Tibial artery (tissue), 4 donors: ENCODE data around the gene ITGA6.

Experiments used
- DNase-seq, 2 donors: peaks; one replicate each; pipeline ENCODE4 v3.0.0-alpha.2; 2019
- H3K27ac ChIP-seq, 2 donors: fragments of 200-600 bp; sonication (generic) in 1 of 2; 1 replicate in 1 of 2; 2 replicates in 1 of 2; pipeline ENCODE4 v1.5.1; 2018 to 2019; ENCODE audit warnings: mild to moderate bottlenecking in 1 of 2
- H3K27me3 ChIP-seq, 2 donors: fragments of 200-600 bp; sonication (generic) in 1 of 2; one replicate each; pipeline versions ENCODE4 v1.5.1 to v1.6.0; 2016 to 2019
- H3K36me3 ChIP-seq, 3 donors: fragments of 200-600 bp; sonication (generic) in 2 of 3; one replicate each; pipeline ENCODE4 v1.5.1; 2016 to 2019; ENCODE audit warnings: mild to moderate bottlenecking in 2 of 3
- H3K4me1 ChIP-seq, 4 donors: fragments of 200-600 bp; sonication (generic) in 2 of 4; 1 replicate in 3 of 4; 2 replicates in 1 of 4; pipeline ENCODE4 v1.5.1; 2016 to 2019
- H3K4me3 ChIP-seq, 2 donors: fragments of 200-600 bp; sonication (generic) in 1 of 2; 1 replicate in 1 of 2; 2 replicates in 1 of 2; pipeline ENCODE4 v1.5.1; 2018 to 2019; ENCODE audit warnings: mild to moderate bottlenecking in 2 of 2
- H3K9me3 ChIP-seq, 3 donors: fragments of 200-600 bp; sonication (generic) in 1 of 3; one replicate each; pipeline ENCODE4 v1.5.1; 2016 to 2019
- CTCF ChIP-seq, 2 experiments: fragments of 200-600 bp in 1 of 2; fragments of 450-650 bp in 1 of 2; IDR thresholded peaks; one replicate each; pipeline ENCODE4 v1.5.1; 2017 to 2019; ENCODE audit warnings: antibody characterized with exemption in 2 of 2, mild to moderate bottlenecking in 1 of 2, moderate library complexity in 1 of 2
- intact Hi-C: fragments of 100-400 bp; cut with DNase I; formaldehyde crosslinking; loops from one replicate; pipeline ENCODE4 v1.15.0; 2023; ENCODE audit warnings: low total_unique reads

The ITGA6 gene

GRCh38 chr2:172416447-172417058 is 10.8 kb upstream of the ITGA6 start:
- H3K4me1 ChIP-seq, result no peaks in the 10 kb centered on the region
- intact Hi-C loops, result no loop called here
- no peaks in the 10 kb centered on the region for H3K9me3 ChIP-seq
- H3K27ac ChIP-seq, result no peak overlapping the region
- H3K36me3 ChIP-seq, result no peaks in the 10 kb centered on the region
- H3K4me3 ChIP-seq, result no peak overlapping the region
- TF ChIP-seq CTCF (IDR thresholded peaks at IDR 0.05), result no peak
- H3K27me3 ChIP-seq, result no peaks in the 10 kb centered on the region
- DNase-seq, result no peak

GRCh38 chr2:172420216-172420615 is 7.2 kb upstream of the ITGA6 start:
- no peak for TF ChIP-seq CTCF (IDR thresholded peaks at IDR 0.05)
- Histone ChIP-seq H3K4me3 (no peak overlapping the region), H3K27ac (no peak overlapping the region), H3K27me3 (no peaks in the 10 kb centered on the region), H3K9me3 (no peaks in the 10 kb centered on the region), H3K4me1 (no peaks in the 10 kb centered on the region), H3K36me3 (no peaks in the 10 kb centered on the region)
- DNase-seq, result no peak
- intact Hi-C loops, result no loop called here

GRCh38 chr2:172423160-172423559 is 4.2 kb upstream of the ITGA6 start:
- no peaks in the 10 kb centered on the region for H3K36me3 ChIP-seq
- H3K27me3 ChIP-seq, result no peaks in the 10 kb centered on the region
- H3K27ac ChIP-seq, result no peak overlapping the region
- no peak for TF ChIP-seq CTCF (IDR thresholded peaks at IDR 0.05)
- intact Hi-C loops, result no loop called here
- H3K9me3 ChIP-seq, result no peaks in the 10 kb centered on the region
- H3K4me1 ChIP-seq, result peaks cover 0 to 7% (median 2%) of the 10 kb centered on the region in 4 donors
- DNase-seq, result no peak
- no peak overlapping the region for H3K4me3 ChIP-seq

- Histone ChIP-seq H3K27me3 (no peaks in the 10 kb centered on the region), H3K4me1 (peaks cover 0 to 24% (median 11%) of the 10 kb centered on the region in 4 donors), H3K27ac (no peak overlapping the region), H3K36me3 (no peaks in the 10 kb centered on the region), H3K4me3 (no peak overlapping the region), H3K9me3 (no peaks in the 10 kb centered on the region)
- no peak for DNase-seq
- intact Hi-C loops, result no loop called here
- no peak for TF ChIP-seq CTCF (IDR thresholded peaks at IDR 0.05)
These were observed 2.0 kb upstream of the ITGA6 start for GRCh38 chr2:172425336-172425735.

GRCh38 chr2:172426635-172427255 is 641 bp upstream of the ITGA6 start:
- Histone ChIP-seq H3K27me3 (no peaks in the 10 kb centered on the region), H3K27ac (no peak overlapping the region), H3K4me3 (peak overlapping the region; percentile 61 to 72), H3K9me3 (no peaks in the 10 kb centered on the region), H3K36me3 (no peaks in the 10 kb centered on the region), H3K4me1 (peaks cover 0 to 34% (median 13%) of the 10 kb centered on the region in 4 donors)
- no peak for DNase-seq
- intact Hi-C loops, result no loop called here
- TF ChIP-seq CTCF (IDR thresholded peaks at IDR 0.05), result no peak
